Glutamatergic neuron (in vitro differentiated cells): Measurements from ENCODE around the gene MMP26. TPM values are rescaled to one million over a fixed set of nuclear protein-coding genes. Genes with fewer than 3 reads are reported as not detected.

Experiments used
- DNase-seq: peaks from one replicate; pipeline ENCODE4 v3.0.0; 2022
- H3K27ac Mint-ChIP-seq: one replicate; pipeline ENCODE4 v1.8.0; 2020; ENCODE audit warnings: mild to moderate bottlenecking, mixed read lengths, inconsistent platforms; ENCODE audit not compliant: unreplicated experiment
- H3K27me3 Mint-ChIP-seq: one replicate; pipeline ENCODE4 v1.8.0; 2020; ENCODE audit warnings: mild to moderate bottlenecking, moderate library complexity, mixed read lengths, inconsistent platforms; ENCODE audit not compliant: unreplicated experiment
- H3K36me3 Mint-ChIP-seq: one replicate; pipeline ENCODE4 v1.8.0; 2020; ENCODE audit warnings: mild to moderate bottlenecking, mixed read lengths, inconsistent platforms; ENCODE audit not compliant: unreplicated experiment
- H3K4me1 Mint-ChIP-seq: one replicate; pipeline ENCODE4 v1.8.0; 2020; ENCODE audit warnings: mild to moderate bottlenecking, low read depth, mixed read lengths, inconsistent platforms; ENCODE audit not compliant: unreplicated experiment
- H3K4me3 Mint-ChIP-seq: one replicate; pipeline ENCODE4 v1.8.0; 2020; ENCODE audit warnings: mild to moderate bottlenecking, mixed read lengths, inconsistent platforms; ENCODE audit not compliant: unreplicated experiment
- H3K9me3 Mint-ChIP-seq: one replicate; pipeline ENCODE4 v1.8.0; 2020; ENCODE audit warnings: mild to moderate bottlenecking, moderate library complexity, mixed read lengths, inconsistent platforms; ENCODE audit not compliant: unreplicated experiment
- CTCF ChIP-seq: fragments of 200-600 bp; sonication (generic); IDR thresholded peaks from one replicate; pipeline ENCODE4 v1.5.0; 2021; ENCODE audit not compliant: partially characterized antibody, unreplicated experiment
- total RNA-seq: library from RNA; stranded (reverse); fragmentation: NEBNext Ultra II Directional; extraction: Animal tissue kit (Norgen Biotek cat#: 25700); gene quantifications from one replicate; pipeline ENCODE4 v1.2.1, GENCODE V29; 2021; ENCODE audit not compliant: unreplicated experiment

MMP26 gene
- total RNA-seq, 1 donor from 2014 or later: not detected

DNA sequence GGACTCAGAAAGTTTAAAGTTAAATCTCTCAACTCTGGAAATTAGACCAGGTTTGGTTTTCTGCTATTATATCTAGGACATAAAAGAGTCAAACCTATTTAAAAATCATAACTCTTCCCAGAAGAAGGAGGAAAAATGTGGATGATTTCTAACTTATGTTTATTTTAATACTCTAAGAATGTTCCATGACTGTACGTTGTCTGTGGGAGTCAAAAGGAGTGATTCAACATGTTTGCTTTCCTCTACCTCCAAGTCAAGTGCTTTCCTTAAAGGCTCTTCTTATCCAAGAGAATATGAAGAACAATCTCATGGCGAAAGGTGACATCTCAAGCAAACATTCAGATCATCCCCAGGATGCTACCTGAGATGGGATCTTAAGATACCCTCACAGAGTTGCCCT, 39.2 kb upstream of the MMP26 start:
- H3K36me3 Mint-ChIP-seq: no peaks in the 10 kb centered on the region
- no peaks in the 10 kb centered on the region for H3K9me3 Mint-ChIP-seq
- no peaks in the 10 kb centered on the region for H3K27me3 Mint-ChIP-seq
- no peaks in the 10 kb centered on the region for H3K4me1 Mint-ChIP-seq
- no peak overlapping the region for H3K27ac Mint-ChIP-seq
- no peak for DNase-seq
- no peak overlapping the region for H3K4me3 Mint-ChIP-seq
- no peak for TF ChIP-seq CTCF

- TF ChIP-seq CTCF: no peak
- H3K27ac Mint-ChIP-seq: no peak overlapping the region
- H3K36me3 Mint-ChIP-seq: no peaks in the 10 kb centered on the region
- no peaks in the 10 kb centered on the region for H3K27me3 Mint-ChIP-seq
- no peaks in the 10 kb centered on the region for H3K4me1 Mint-ChIP-seq
- no peak for DNase-seq
- H3K4me3 Mint-ChIP-seq: no peak overlapping the region
- no peaks in the 10 kb centered on the region for H3K9me3 Mint-ChIP-seq
Measured at GRCh38 chr11:4671741-4672140, 32.8 kb upstream of the MMP26 start.

DNA sequence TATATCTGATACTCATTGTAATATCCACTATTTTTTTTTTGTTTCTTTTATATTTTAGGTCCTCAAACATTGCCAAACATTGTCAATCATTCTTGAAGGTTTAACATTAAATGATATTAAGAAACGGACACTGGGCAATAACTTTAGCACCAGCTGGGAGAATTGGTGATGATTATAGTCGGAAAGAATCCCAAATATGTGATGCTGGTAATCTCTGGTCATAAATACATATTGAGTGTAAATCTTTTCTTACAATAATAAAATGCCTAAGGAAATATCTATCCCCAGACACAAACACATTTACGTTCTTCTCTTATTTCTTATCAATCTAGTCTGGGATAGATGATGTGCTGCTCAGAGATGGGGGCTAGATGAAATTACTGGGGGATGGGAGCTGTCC, 32.1 kb upstream of the MMP26 start:
- Mint-ChIP-seq H3K4me3 (no peak overlapping the region), H3K27me3 (no peaks in the 10 kb centered on the region), H3K4me1 (no peaks in the 10 kb centered on the region), H3K27ac (no peak overlapping the region), H3K9me3 (no peaks in the 10 kb centered on the region), H3K36me3 (no peaks in the 10 kb centered on the region)
- no peak for DNase-seq
- TF ChIP-seq CTCF: no peak

DNA sequence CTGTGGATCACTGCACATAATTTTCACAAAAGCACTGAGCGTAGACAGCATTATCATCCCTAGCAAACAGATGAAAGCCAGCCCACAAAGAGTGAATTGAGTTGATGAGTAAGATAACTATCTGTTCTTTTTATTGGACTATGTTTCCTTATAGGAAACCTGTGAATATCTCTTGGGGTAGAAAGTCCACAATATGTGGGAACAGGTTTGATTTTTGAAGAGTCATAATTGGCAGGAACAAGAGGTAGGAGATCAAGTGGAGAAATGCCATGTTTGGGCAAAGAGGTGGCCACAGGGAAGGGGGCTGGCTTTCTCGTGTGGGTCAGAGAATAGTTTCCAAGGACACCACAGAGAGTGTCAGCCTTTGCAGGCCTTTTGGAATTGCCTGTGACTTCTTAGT, 30.8 kb upstream of the MMP26 start:
- Mint-ChIP-seq H3K27ac (no peak overlapping the region), H3K4me1 (no peaks in the 10 kb centered on the region), H3K9me3 (no peaks in the 10 kb centered on the region), H3K4me3 (no peak overlapping the region), H3K27me3 (no peaks in the 10 kb centered on the region), H3K36me3 (no peaks in the 10 kb centered on the region)
- DNase-seq: no peak
- TF ChIP-seq CTCF: no peak

- TF ChIP-seq CTCF: no peak
- H3K27ac Mint-ChIP-seq: no peak overlapping the region
- no peaks in the 10 kb centered on the region for H3K9me3 Mint-ChIP-seq
- H3K27me3 Mint-ChIP-seq: no peaks in the 10 kb centered on the region
- no peak for DNase-seq
- no peaks in the 10 kb centered on the region for H3K36me3 Mint-ChIP-seq
- H3K4me1 Mint-ChIP-seq: peaks cover 4% of the 10 kb centered on the region
- H3K4me3 Mint-ChIP-seq: no peak overlapping the region
Measured at GRCh38 chr11:4677948-4678347, 26.6 kb upstream of the MMP26 start.
